ENCODE results near the gene ANGPTL1. TPM values are rescaled to one million over a fixed set of nuclear protein-coding genes. Genes with fewer than 3 reads are reported as not detected.
A peak's percentile ranks its signal among the peaks of the same experiment; 100 is the strongest.

The ANGPTL1 gene
- total and polyA plus RNA-seq, 2 of the 13 experiments (the other 11 are each of a cell fraction or from before 2014, with no cell fraction given): 2.9 to 9.3 TPM

DNA sequence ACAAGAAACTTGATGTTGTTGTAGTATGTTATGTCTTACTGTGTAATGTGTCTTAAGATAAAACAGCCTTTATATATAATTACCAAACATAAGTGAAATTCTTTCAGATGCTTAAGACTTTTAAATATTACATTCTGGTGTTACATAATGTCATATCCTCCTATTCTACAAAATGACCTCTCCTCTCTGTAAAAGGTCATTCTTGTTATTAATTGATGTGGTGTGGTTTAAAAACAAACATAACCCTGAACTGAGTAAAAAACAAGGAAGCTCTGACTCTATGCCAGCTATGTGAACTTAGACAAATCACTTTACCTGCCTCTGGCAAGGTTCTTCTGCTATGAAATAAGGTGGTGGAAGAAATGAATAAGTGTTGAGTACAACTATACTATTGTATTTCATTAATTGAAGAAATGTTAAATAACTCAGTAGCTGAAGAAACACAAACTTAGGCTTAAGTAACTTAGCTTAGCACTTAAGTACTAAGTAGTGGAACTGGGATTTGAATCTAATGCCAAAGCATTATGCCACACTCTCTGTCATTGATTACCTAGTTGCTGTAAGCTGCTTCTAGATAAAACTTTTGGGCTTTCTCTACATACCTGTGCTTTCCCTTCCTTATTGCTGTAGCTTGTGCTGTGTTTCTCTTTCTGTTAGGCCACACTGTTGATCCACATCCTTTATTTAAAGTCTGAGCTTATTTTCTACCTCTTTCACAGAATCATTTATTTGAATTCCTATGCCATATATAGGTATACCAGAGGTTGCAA is 859 bp upstream of the ANGPTL1 start (continued):
- TF ChIP-seq, protein P1, sequence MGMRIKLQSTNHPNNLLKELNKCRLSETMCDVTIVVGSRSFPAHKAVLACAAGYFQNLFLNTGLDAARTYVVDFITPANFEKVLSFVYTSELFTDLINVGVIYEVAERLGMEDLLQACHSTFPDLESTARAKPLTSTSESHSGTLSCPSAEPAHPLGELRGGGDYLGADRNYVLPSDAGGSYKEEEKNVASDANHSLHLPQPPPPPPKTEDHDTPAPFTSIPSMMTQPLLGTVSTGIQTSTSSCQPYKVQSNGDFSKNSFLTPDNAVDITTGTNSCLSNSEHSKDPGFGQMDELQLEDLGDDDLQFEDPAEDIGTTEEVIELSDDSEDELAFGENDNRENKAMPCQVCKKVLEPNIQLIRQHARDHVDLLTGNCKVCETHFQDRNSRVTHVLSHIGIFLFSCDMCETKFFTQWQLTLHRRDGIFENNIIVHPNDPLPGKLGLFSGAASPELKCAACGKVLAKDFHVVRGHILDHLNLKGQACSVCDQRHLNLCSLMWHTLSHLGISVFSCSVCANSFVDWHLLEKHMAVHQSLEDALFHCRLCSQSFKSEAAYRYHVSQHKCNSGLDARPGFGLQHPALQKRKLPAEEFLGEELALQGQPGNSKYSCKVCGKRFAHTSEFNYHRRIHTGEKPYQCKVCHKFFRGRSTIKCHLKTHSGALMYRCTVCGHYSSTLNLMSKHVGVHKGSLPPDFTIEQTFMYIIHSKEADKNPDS (CRISPR knock-in tag; IDR thresholded peaks at IDR 0.05): no peak
- TF ChIP-seq HDAC2 (CRISPR knock-in tag; IDR thresholded peaks at IDR 0.05) (0 out of 2 replicates have a peak, but pooled peaks have one; percentile 29), ZNF326 (CRISPR knock-in tag; IDR thresholded peaks at IDR 0.05; ENCODE audit: borderline replicate concordance) (no peak), MAFK (conservative IDR thresholded peaks at IDR 0.05 in 1 of 2, IDR thresholded peaks at IDR 0.05 in 1 of 2; ENCODE audit: low read length in 2 of 2) (no peak), POLR2AphosphoS2 (IDR thresholded peaks at IDR 0.05; ENCODE audit: low read depth, low read length) (no peak), ZNF292 (CRISPR knock-in tag; IDR thresholded peaks at IDR 0.05; ENCODE audit: borderline replicate concordance, low read depth) (no peak), SIN3B (IDR thresholded peaks at IDR 0.05; ENCODE audit: low read length) (no peak), ZFP36L2 (CRISPR knock-in tag; IDR thresholded peaks at IDR 0.05) (no peak), ZNF557 (CRISPR knock-in tag; IDR thresholded peaks at IDR 0.05) (no peak), PTBP1 (IDR thresholded peaks at IDR 0.05; ENCODE audit: low read depth, low read length, poor library complexity, severe bottlenecking) (no peak), ZNF747 (CRISPR knock-in tag; IDR thresholded peaks at IDR 0.05; ENCODE audit: borderline replicate concordance) (no peak), ZFX (CRISPR knock-in tag; IDR thresholded peaks at IDR 0.05; ENCODE audit: low read depth) (no peak), ZMYM4 (CRISPR knock-in tag; IDR thresholded peaks at IDR 0.05) (no peak), HNF1B (CRISPR knock-in tag; IDR thresholded peaks at IDR 0.05) (no peak), TEAD3 (CRISPR knock-in tag; optimal IDR thresholded peaks at IDR 0.05; ENCODE audit: borderline replicate concordance) (no peak)
- TF ChIP-seq, protein P2, sequence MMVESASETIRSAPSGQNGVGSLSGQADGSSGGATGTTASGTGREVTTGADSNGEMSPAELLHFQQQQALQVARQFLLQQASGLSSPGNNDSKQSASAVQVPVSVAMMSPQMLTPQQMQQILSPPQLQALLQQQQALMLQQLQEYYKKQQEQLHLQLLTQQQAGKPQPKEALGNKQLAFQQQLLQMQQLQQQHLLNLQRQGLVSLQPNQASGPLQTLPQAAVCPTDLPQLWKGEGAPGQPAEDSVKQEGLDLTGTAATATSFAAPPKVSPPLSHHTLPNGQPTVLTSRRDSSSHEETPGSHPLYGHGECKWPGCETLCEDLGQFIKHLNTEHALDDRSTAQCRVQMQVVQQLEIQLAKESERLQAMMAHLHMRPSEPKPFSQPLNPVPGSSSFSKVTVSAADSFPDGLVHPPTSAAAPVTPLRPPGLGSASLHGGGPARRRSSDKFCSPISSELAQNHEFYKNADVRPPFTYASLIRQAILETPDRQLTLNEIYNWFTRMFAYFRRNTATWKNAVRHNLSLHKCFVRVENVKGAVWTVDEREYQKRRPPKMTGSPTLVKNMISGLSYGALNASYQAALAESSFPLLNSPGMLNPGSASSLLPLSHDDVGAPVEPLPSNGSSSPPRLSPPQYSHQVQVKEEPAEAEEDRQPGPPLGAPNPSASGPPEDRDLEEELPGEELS (CRISPR knock-in tag; IDR thresholded peaks at IDR 0.05): 0 out of 2 replicates have a peak, but pooled peaks have one; percentile 34
- TF ChIP-seq, protein P3, sequence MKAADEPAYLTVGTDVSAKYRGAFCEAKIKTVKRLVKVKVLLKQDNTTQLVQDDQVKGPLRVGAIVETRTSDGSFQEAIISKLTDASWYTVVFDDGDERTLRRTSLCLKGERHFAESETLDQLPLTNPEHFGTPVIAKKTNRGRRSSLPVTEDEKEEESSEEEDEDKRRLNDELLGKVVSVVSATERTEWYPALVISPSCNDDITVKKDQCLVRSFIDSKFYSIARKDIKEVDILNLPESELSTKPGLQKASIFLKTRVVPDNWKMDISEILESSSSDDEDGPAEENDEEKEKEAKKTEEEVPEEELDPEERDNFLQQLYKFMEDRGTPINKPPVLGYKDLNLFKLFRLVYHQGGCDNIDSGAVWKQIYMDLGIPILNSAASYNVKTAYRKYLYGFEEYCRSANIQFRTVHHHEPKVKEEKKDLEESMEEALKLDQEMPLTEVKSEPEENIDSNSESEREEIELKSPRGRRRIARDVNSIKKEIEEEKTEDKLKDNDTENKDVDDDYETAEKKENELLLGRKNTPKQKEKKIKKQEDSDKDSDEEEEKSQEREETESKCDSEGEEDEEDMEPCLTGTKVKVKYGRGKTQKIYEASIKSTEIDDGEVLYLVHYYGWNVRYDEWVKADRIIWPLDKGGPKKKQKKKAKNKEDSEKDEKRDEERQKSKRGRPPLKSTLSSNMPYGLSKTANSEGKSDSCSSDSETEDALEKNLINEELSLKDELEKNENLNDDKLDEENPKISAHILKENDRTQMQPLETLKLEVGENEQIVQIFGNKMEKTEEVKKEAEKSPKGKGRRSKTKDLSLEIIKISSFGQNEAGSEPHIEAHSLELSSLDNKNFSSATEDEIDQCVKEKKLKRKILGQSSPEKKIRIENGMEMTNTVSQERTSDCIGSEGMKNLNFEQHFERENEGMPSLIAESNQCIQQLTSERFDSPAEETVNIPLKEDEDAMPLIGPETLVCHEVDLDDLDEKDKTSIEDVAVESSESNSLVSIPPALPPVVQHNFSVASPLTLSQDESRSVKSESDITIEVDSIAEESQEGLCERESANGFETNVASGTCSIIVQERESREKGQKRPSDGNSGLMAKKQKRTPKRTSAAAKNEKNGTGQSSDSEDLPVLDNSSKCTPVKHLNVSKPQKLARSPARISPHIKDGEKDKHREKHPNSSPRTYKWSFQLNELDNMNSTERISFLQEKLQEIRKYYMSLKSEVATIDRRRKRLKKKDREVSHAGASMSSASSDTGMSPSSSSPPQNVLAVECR (CRISPR knock-in tag; IDR thresholded peaks at IDR 0.05; ENCODE audit: borderline replicate concordance): no peak
- TF ChIP-seq, protein P4, sequence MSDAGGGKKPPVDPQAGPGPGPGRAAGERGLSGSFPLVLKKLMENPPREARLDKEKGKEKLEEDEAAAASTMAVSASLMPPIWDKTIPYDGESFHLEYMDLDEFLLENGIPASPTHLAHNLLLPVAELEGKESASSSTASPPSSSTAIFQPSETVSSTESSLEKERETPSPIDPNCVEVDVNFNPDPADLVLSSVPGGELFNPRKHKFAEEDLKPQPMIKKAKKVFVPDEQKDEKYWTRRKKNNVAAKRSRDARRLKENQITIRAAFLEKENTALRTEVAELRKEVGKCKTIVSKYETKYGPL (CRISPR knock-in tag; IDR thresholded peaks at IDR 0.05): 0 out of 2 replicates have a peak, but pooled peaks have one; percentile 13
